ENCODE data around the gene E2F8.

The E2F8 gene

GRCh38 chr11:19253153-19253745, 12.5 kb upstream of the E2F8 start:
- DNase-seq (ENCODE audit: low spot score): no peak

DNA sequence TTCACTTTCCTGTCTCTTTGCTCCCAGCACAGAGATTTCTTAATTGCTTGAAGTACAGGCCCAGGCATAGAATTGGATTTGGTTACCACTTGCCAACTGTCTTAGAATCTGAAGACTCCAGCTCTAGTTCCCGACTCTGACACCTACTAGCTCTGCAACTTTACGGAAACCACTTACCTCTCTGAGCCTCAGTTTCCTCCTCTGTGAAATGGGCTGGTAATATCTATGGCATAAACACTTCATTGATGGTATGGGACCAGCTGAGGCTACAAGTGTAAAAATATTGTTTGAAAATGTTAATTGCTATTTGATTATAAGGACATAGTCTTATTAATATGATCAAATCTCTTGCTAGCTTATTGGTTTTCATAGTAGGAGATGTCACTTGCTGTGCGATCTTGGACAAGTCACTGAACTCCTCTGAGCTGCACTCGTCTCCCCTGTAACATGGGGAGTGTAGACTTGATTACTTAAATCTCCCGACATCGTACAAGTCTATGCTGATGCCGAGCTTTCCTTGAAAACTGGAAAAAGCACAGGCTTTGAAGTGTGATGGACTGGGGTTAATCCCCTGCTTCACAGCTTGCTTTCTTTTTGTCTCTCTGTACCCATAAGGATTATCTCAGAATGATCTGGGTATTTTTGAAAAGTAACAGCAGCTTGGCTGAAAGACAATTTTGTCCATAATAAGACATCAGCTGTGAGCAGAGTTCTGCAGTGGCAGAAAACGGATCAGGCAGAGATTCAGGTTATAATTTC, 11.8 kb upstream of the E2F8 start:
- no peak for DNase-seq (ENCODE audit: low spot score)

GRCh38 chr11:19251577-19251976, 10.8 kb upstream of the E2F8 start:
- DNase-seq (ENCODE audit: low spot score): no peak

GRCh38 chr11:19246816-19247215, 6.1 kb upstream of the E2F8 start:
- DNase-seq (ENCODE audit: low spot score): no peak

DNA sequence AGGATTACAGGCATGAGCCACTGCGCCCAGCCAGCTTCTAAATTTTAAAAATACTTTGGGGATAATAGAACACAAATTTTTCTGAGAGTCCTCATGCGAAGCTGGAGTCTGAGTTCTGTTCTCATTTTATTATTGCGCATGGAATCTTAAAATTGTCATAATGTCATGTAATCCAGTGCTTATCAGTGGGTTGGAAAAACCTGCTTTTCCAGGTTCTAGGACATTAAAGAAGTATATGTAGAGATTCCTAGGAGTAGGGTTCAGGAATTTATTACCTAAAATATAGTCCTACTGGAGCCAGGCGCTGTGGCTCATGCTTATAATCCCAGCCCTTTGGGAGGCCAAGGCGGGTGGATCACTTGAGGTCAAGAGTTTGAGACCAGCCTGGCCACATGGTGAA, 4.6 kb upstream of the E2F8 start:
- DNase-seq (ENCODE audit: low spot score): no peak

GRCh38 chr11:19244621-19245020, 3.9 kb upstream of the E2F8 start:
- DNase-seq (ENCODE audit: low spot score): no peak

DNA sequence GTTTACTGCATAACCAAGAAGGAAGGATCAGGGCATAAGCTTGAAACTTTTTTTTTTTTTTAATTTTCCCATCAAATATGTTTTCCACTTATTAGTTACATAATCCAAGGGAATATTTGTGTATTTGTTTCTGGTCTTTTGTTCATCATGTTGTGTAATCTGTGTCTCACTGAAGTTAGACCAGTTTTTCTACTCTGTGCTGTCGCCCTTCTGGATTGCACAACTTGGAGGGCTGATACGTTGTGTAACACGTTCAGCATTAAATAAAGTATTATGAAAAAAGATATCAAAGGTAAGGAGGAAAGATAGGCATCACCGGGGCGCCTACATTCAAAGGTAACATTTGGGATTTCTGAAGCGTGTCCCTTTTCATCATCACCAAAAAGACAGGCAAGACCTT, 3.3 kb upstream of the E2F8 start:
- DNase-seq (ENCODE audit: low spot score): no peak

DNA sequence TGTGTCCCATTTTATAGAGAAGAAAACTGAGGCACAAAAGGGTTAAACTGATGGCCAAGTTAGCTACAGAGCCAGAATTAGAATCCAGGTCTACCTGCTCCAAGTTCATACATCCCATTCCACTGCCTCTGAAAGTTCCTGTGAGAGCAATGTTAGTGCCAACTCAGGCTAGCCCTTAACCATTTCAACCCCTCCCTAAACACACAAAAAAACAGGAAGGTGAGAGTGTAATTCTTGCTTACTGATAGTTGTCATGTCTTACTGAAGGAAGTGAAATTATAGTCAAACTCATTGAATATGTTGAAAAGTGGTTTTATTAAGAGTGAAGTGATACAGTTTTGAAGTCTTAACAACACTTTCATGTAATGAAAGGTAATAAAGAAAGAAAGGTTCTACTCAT, 2.9 kb upstream of the E2F8 start:
- DNase-seq (ENCODE audit: low spot score): no peak

- DNase-seq (ENCODE audit: low spot score): no peak
Measured at GRCh38 chr11:19243143-19243542, 2.4 kb upstream of the E2F8 start.

GRCh38 chr11:19242179-19242932, 1.6 kb upstream of the E2F8 start:
- DNase-seq (ENCODE audit: low spot score): no peak

DNA sequence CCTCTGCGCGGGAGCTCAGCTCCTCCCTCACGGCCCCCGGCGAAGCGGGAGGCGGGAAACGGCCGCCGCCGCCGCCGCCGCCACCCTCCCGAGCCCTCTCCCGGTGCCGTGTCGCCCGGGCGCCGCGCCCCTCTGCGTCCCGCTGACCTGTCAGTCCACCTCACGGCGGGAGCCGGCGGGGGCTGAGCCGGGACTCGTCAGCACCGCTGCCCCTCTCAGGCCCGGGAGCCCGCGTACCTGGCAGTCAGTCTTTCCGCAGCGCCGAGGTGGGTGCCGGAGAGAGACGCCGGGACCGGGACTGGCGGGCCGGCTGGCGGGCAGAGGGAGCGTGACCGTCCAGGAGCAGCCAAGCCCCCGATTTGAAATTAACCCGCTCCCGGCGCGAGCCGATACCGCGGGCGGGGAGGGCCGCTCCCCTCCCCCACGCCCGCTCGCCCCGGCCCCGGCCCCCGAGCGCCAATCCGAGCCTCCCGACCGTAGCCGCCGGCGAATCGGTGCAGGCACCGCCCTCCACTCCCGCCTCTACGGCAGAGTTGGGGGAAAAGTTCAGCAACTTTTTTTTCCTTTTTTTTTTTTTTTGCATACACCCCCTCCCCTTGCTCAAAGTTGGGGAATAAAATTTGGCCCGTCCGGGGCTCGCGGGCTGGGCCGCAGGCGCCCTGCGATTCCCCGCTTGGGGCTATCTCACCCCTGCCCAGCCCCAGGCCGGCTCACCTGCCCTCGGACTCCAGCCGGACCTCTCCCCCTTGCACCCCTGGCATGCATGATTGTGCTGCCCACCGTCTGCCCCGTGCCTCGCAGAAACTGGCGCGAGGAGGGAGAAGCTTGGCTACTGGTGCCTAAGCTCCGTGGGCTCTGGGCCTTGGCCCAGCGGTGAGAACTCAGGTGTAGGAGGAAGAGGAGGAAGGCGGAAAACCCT, 774 bp upstream of the E2F8 start:
- DNase-seq (ENCODE audit: low spot score): no peak

GRCh38 chr11:19239039-19239438, 1.7 kb downstream of the E2F8 start:
- peak; percentile 20 for DNase-seq (ENCODE audit: low spot score)

- no peak for DNase-seq (ENCODE audit: low spot score)
Measured at GRCh38 chr11:19237813-19238212, 2.9 kb downstream of the E2F8 start.

GRCh38 chr11:19237381-19237780, 3.4 kb downstream of the E2F8 start:
- no peak for DNase-seq (ENCODE audit: low spot score)

DNA sequence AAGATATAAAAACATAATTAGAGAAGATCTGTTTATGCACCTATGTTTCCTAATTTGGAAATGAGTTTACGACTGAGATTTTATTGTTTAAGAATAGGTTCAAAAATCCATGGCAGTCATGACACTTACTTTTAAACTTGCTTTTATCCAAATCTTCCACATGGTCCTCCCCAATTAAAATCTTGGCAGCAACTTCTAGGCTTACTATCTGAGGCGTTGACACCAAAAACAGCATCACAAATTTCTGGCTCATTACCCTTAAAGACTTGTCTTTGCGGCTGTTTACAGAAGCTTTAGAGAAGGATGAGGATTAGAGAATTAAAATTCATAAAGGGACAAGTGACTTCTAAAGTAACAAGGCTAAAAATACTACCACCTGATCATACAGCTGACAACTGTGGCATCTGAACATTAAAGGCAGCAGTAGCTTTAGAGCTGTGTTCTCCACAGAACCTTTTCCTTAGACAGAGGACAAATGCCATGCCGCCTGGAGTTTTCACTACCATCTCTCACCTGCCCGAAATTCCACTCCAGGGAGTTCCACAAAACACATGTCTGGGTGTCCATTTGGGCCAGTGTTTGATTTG, 6.4 kb downstream of the E2F8 start:
- no peak for DNase-seq (ENCODE audit: low spot score)

DNA sequence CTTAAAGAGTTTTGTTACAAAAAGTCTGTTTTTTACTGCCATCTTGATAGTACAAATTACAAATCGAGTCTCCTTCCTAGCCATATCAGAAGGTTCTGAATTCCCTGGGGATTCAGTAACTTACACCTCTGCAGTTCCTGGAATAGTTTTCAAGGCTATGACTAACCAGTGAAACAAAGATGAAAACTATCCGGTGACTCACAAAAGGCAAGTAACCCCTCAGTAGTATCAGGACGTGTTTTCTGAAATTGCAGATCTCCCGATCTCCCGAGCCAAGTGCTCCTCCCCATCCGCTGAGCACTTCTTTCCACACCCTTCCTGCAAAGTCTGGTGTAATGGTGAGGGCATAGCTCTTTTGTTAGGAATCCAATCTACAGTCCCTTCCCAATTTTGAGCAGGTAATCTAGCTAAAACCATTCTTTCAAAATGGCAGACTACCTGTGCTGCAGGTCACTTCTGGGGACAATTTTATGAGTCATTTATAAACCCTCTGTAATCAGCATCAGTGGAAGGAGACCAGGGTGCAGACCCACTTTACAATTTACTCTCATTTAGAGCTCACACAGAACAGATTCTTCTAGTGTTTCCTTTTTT, 7.7 kb downstream of the E2F8 start:
- DNase-seq (ENCODE audit: low spot score): no peak

- DNase-seq (ENCODE audit: low spot score): no peak
Measured at GRCh38 chr11:19229671-19230070, 11.1 kb downstream of the E2F8 start.

- DNase-seq (ENCODE audit: low spot score): no peak
Measured at GRCh38 chr11:19228968-19229367, 11.8 kb downstream of the E2F8 start.

- DNase-seq (ENCODE audit: low spot score): no peak
Measured at GRCh38 chr11:19226378-19227195, 14.2 kb downstream of the E2F8 start.

DNA sequence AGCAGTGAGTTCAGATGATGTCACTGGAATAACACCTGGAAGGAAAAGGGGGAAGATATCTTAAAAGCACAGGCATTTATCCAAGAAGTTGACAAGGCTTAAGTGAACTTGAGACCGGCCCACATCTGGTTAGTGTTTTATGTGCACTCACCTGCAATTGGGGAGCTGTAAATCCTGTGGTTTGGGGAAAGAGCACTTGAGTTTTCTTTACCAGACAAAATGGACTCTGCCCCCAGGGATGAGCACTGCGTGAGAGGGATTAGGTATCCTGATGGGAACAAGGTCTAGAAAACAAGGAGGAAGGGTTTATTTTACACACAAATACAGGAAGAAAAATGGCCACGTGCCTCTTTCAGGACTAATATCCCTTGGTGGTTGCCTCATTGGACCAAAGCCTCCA, 15.2 kb downstream of the E2F8 start:
- DNase-seq (ENCODE audit: low spot score): no peak

DNA sequence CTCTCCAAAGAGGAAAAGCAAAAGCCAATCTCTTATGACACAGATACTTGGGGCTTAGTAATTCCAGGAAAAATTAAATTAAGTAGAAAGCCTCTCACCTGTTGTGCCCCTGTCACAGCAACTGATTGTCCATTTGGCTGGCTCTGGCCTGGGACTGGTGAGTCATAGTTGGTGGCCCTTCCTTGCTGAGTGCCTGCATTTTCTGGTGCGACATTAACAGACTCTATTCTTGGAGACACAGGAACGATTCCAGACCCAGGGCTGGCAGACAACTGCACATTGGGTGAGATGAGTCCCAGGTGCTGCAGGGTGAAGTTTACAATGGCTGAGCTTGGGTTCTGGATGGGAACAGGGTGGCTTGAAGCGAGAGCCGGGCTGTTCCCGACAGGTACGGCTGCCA, 15.6 kb downstream of the E2F8 start:
- DNase-seq (ENCODE audit: low spot score): no peak
